ENCODE measurements around the gene NR4A3. TPM values are rescaled to one million over a fixed set of nuclear protein-coding genes. Genes with fewer than 3 reads are reported as not detected.
A peak's percentile ranks its signal among the peaks of the same experiment; 100 is the strongest.

Gene NR4A3
- total and polyA plus RNA-seq, 12 donors = 0.83 to 70.8 (median 9.3) TPM

- intact Hi-C loops (cut with DNase I) = no loop called here
- Histone ChIP-seq H3K36me3 (replicated peaks in 1 of 2) (no peaks in the 10 kb centered on the region), H3K4me1 (replicated peaks in 1 of 2) (peaks cover 10 to 15% of the 10 kb centered on the region in 2 donors)
Measured at GRCh38 chr9:99819123-99819855, 2.4 kb upstream of the NR4A3 start.

GRCh38 chr9:99819856-99820684 is 1.6 kb upstream of the NR4A3 start:
- Histone ChIP-seq H3K4me1 (replicated peaks in 1 of 2) (peaks cover 10 to 21% of the 10 kb centered on the region in 2 donors), H3K4me3 (peak overlapping the region; percentile 13 to 85 (median 48)), H3K27ac (peak overlapping the region; percentile 97 to 100 (median 98)), H3K27me3 (no peaks in the 10 kb centered on the region), H3K36me3 (replicated peaks in 1 of 2) (no peaks in the 10 kb centered on the region), H3K9me3 (replicated peaks in 1 of 3) (no peaks in the 10 kb centered on the region)
- TF ChIP-seq POLR2A (IDR thresholded peaks at IDR 0.05) = peak; percentile 77 to 80
- peak in 1 of 6 experiments; percentile 6 for TF ChIP-seq CTCF (IDR thresholded peaks at IDR 0.05)
- intact Hi-C loops (cut with DNase I) = loop anchor here (5.0 to 10.0 kb wide), 2 partner anchors 87 to 555 kb away; partner anchors contain the start of gene STX17 (in 1 of the 2)
- WGBS, 4 donors = 0 to 1% (median 0%) methylated on average over 13 to 81 of the region's 81 CpGs
- DNase-seq = peak; percentile 94 to 97 (median 96)

More at GRCh38 chr9:99819123-99819855, 2.4 kb upstream of the NR4A3 start:
- peak overlapping the region; percentile 97 to 100 (median 98) for H3K27ac ChIP-seq
- peak; percentile 91 to 95 (median 93) for DNase-seq
- no peaks in the 10 kb centered on the region for H3K9me3 ChIP-seq (replicated peaks in 1 of 3)
- peak in 1 of 6 experiments; percentile 7 for TF ChIP-seq CTCF (IDR thresholded peaks at IDR 0.05)
- TF ChIP-seq POLR2A (IDR thresholded peaks at IDR 0.05) = peak; percentile 92 to 95
- no peaks in the 10 kb centered on the region for H3K27me3 ChIP-seq
- peak overlapping the region; percentile 13 to 85 (median 41) for H3K4me3 ChIP-seq
- WGBS, 4 donors = 0 to 1% (median 0%) methylated on average over 4 to 54 of the region's 54 CpGs

GRCh38 chr9:99820685-99821395 is 845 bp upstream of the NR4A3 start:
- peaks cover 10 to 21% of the 10 kb centered on the region in 2 donors for H3K4me1 ChIP-seq (replicated peaks in 1 of 2)
- peak overlapping the region; percentile 56 to 100 (median 98) for H3K27ac ChIP-seq

More at GRCh38 chr9:99820685-99821395, 845 bp upstream of the NR4A3 start:
- Histone ChIP-seq H3K27me3 (no peaks in the 10 kb centered on the region), H3K9me3 (replicated peaks in 1 of 3) (no peaks in the 10 kb centered on the region), H3K36me3 (replicated peaks in 1 of 2) (no peaks in the 10 kb centered on the region), H3K4me3 (peak overlapping the region; percentile 69 to 95 (median 86))
- 0 to 1% (median 0%) methylated on average over 24 to 28 of the region's 28 CpGs for WGBS, 4 donors
- intact Hi-C loops (cut with DNase I) = loop anchor here (5.0 to 10.0 kb wide), 2 partner anchors 86 to 556 kb away; partner anchors contain the start of gene STX17 (in 1 of the 2)
- DNase-seq = peak; percentile 75 to 93 (median 85)
- TF ChIP-seq CTCF (IDR thresholded peaks at IDR 0.05) = no peak
- TF ChIP-seq POLR2A (IDR thresholded peaks at IDR 0.05) = no peak
